ENCODE results near the gene CHRNA10. TPM values are rescaled to one million over a fixed set of nuclear protein-coding genes. Genes with fewer than 3 reads are reported as not detected.

CHRNA10 gene
- total RNA-seq, 4 donors from 2014 or later, result 0.54 to 2.3 (median 1.6) TPM

DNA sequence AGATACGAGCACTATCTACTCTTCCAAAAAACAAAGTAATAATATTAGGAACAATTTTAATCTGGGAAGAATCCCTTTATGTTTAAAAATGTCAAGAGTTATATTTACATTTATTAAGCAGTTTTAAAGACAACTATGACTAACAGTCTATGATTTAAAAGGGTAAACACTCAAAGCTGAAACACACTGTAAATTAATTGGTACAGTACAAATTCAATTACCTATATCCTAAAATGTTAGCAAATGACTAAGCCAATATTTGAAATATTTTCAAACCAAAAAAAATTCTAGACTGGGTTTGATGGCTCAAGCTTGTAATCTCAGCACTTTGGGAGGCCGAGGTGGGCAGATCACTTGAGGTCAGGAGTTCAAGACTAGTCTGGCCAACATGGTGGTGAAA is 36.0 kb upstream of the CHRNA10 start:
- H3K9me3 ChIP-seq, result no peaks in the 10 kb centered on the region
- WGBS, 2 donors, result 95 to 98% methylated on average over 2 of the region's 2 CpGs
- H3K27ac ChIP-seq, result no peak overlapping the region
- TF ChIP-seq, protein P1, sequence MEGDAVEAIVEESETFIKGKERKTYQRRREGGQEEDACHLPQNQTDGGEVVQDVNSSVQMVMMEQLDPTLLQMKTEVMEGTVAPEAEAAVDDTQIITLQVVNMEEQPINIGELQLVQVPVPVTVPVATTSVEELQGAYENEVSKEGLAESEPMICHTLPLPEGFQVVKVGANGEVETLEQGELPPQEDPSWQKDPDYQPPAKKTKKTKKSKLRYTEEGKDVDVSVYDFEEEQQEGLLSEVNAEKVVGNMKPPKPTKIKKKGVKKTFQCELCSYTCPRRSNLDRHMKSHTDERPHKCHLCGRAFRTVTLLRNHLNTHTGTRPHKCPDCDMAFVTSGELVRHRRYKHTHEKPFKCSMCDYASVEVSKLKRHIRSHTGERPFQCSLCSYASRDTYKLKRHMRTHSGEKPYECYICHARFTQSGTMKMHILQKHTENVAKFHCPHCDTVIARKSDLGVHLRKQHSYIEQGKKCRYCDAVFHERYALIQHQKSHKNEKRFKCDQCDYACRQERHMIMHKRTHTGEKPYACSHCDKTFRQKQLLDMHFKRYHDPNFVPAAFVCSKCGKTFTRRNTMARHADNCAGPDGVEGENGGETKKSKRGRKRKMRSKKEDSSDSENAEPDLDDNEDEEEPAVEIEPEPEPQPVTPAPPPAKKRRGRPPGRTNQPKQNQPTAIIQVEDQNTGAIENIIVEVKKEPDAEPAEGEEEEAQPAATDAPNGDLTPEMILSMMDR (IDR thresholded peaks at IDR 0.05), result no peak
- TF ChIP-seq POLR2A (IDR thresholded peaks at IDR 0.05), result no peak
- H3K36me3 ChIP-seq, result peaks cover 22 to 23% of the 10 kb centered on the region in 2 donors
- H3K4me1 ChIP-seq, result peaks cover 8 to 9% of the 10 kb centered on the region in 2 donors
- intact Hi-C loops (cut with DNase I), result no loop called here
- no peak for DNase-seq
- H3K27me3 ChIP-seq, result no peaks in the 10 kb centered on the region
- H3K4me3 ChIP-seq (replicated peaks in 1 of 3), result no peak overlapping the region

DNA sequence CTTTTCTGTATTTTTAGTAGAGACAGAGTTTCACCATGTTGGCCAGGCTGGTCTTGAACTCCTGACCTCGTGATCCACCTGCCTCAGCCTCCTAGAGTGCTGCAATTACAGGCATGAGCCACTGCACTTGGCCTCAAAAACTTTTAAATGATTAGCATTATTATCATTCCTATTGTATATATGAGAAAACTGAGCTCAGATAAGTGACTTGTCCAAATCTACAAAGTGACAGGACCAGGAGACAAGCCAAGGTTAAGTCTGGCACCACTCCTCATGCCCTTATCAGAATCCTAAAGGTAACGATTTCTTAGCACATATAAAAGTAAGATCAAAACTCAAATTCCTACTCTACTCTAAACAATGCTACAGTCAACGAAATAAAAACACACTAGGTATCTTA is 32.2 kb upstream of the CHRNA10 start:
- 92 to 95% methylated on average over 3 of the region's 3 CpGs for WGBS, 2 donors
- peaks cover 36 to 46% of the 10 kb centered on the region in 2 donors for H3K36me3 ChIP-seq

DNA sequence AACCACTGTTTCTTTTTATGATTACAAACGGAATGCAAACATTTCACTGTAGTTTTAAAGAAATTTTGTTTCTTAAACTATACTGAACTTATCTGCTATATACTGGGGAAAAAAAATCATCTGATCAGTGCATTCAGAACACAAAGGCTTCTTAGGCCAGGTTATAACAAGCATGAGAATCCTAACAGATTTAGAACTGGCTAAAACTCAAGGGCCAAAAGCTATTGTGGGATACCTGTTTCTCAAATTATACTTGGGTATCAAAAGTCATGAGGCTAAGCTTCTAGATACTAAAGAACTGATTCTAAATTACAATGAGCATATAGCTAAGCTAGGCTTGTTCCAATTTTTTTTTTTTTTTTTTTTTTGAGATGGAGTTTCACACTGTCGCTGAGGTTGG is 29.7 kb upstream of the CHRNA10 start:
- Histone ChIP-seq H3K36me3 (peaks cover 53 to 60% of the 10 kb centered on the region in 2 donors), H3K27me3 (no peaks in the 10 kb centered on the region), H3K27ac (no peak overlapping the region), H3K4me3 (replicated peaks in 1 of 3) (no peak overlapping the region), H3K9me3 (no peaks in the 10 kb centered on the region), H3K4me1 (no peaks in the 10 kb centered on the region)
- intact Hi-C loops (cut with DNase I), result no loop called here
- DNase-seq, result no peak
- WGBS, 2 donors, result 96 to 97% methylated on average over 2 of the region's 2 CpGs
- TF ChIP-seq POLR2A (IDR thresholded peaks at IDR 0.05), result no peak
- TF ChIP-seq, protein P1 (IDR thresholded peaks at IDR 0.05), result no peak

More for the DNA sequence above, 32.2 kb upstream of the CHRNA10 start:
- H3K4me1 ChIP-seq, result no peaks in the 10 kb centered on the region
- H3K27me3 ChIP-seq, result no peaks in the 10 kb centered on the region
- H3K4me3 ChIP-seq (replicated peaks in 1 of 3), result no peak overlapping the region
- intact Hi-C loops (cut with DNase I), result no loop called here
- DNase-seq, result no peak
- no peak overlapping the region for H3K27ac ChIP-seq
- TF ChIP-seq, protein P1 (IDR thresholded peaks at IDR 0.05), result no peak
- no peak for TF ChIP-seq POLR2A (IDR thresholded peaks at IDR 0.05)
- no peaks in the 10 kb centered on the region for H3K9me3 ChIP-seq

DNA sequence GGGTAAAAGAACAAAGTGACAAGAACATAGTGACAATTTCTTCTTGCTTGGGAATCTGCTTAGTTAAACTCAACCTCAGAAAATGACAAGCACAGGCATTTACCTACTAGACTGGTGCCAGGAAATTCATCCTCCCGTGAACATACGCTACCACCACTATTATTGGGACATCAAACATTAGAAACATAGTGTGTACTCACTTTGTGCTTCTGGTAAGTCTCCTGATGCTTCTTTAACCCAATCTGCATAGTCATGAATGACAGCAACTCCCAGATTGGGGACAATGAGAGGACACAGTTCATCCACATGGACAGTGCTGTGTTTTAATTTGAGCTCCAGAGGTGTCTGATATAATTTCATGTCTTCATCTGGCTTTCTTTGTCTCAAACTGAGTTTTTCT is 29.2 kb upstream of the CHRNA10 start:
- WGBS, 2 donors, result 92 to 96% methylated on average over 2 of the region's 2 CpGs
- no peaks in the 10 kb centered on the region for H3K9me3 ChIP-seq
- TF ChIP-seq POLR2A (IDR thresholded peaks at IDR 0.05), result no peak
- TF ChIP-seq, protein P1 (IDR thresholded peaks at IDR 0.05), result no peak
- H3K27me3 ChIP-seq, result no peaks in the 10 kb centered on the region
- H3K4me1 ChIP-seq, result no peaks in the 10 kb centered on the region
- intact Hi-C loops (cut with DNase I), result no loop called here
- no peak for DNase-seq
- H3K27ac ChIP-seq, result no peak overlapping the region
- H3K36me3 ChIP-seq, result peaks cover 49 to 62% of the 10 kb centered on the region in 2 donors
- H3K4me3 ChIP-seq (replicated peaks in 1 of 3), result no peak overlapping the region

DNA sequence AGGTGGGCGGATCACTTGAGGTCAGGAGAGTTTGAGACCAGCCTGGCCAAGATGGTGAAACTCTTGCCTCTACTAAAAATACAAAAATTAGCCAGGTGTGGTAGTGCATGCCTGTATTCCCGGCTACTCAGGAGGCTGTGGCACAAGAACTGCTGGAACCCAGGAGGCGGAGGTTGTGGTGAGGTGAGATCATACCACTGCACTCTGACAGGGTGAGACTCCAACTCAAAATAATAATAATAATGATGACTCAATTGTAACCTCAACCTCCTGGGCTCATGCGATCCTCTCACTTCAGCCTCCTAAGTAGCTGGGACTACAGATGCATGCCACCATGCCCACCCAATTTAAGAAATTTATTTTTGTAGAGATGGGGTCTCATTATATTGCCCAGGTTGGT is 15.6 kb upstream of the CHRNA10 start:
- peak in 1 of 2 donors; percentile 27 for DNase-seq
- H3K4me1 ChIP-seq, result peaks cover 10 to 12% of the 10 kb centered on the region in 2 donors
- TF ChIP-seq POLR2A (IDR thresholded peaks at IDR 0.05), result no peak
- TF ChIP-seq, protein P1 (IDR thresholded peaks at IDR 0.05), result no peak
- H3K27ac ChIP-seq, result no peak overlapping the region
- H3K9me3 ChIP-seq, result no peaks in the 10 kb centered on the region
- H3K27me3 ChIP-seq, result no peaks in the 10 kb centered on the region
- peaks cover 40 to 66% of the 10 kb centered on the region in 2 donors for H3K36me3 ChIP-seq
- intact Hi-C loops (cut with DNase I), result no loop called here
- 68 to 92% methylated on average over 4 of the region's 4 CpGs for WGBS, 2 donors
- H3K4me3 ChIP-seq (replicated peaks in 1 of 3), result no peak overlapping the region

Measured in thyroid gland (tissue), 4 donors.